ENCODE results near the gene ALKBH6. TPM values are rescaled to one million over a fixed set of nuclear protein-coding genes. Genes with fewer than 3 reads are reported as not detected.

Gene ALKBH6
- total RNA-seq, 1 donor from 2014 or later: 27.3 TPM

DNA sequence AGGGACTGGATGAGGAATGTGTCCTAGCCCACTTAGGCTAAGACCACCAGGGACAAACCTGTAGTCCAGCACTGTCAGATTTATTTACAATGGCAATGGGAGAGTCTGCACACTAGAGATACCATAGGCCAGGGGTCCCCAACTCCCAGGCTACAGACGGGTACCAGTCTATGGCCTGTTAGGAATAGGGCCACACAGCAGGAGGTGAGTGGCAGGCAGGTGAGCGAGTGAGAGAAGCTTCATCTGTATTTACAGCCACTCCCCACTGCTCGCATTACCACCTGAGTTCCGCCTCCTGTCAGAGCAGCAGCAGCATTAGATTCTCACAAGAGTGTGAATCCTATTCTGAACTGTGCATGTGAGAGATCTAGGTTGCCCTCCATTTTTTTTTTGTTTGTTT, 37.6 kb upstream of the ALKBH6 start:
- DNase-seq (ENCODE audit: low read depth) (no peak), FAIRE-seq (no peak)
- no peaks in the 10 kb centered on the region for H4K20me1 ChIP-seq (ENCODE audit: insufficient read depth, low read length)
- no peaks in the 10 kb centered on the region for H3K36me3 ChIP-seq (ENCODE audit: insufficient read depth, low read length)
- H3K9ac ChIP-seq (ENCODE audit: low read length): no peak overlapping the region
- H3K4me3 Mint-ChIP-seq (ENCODE audit: unreplicated experiment): peak overlapping the region; percentile 50
- H3K27ac Mint-ChIP-seq (ENCODE audit: unreplicated experiment): no peak overlapping the region
- TF ChIP-seq EZH2 (IDR thresholded peaks at IDR 0.05; ENCODE audit: insufficient read depth, low read length): no peak
- TF ChIP-seq, protein P1, sequence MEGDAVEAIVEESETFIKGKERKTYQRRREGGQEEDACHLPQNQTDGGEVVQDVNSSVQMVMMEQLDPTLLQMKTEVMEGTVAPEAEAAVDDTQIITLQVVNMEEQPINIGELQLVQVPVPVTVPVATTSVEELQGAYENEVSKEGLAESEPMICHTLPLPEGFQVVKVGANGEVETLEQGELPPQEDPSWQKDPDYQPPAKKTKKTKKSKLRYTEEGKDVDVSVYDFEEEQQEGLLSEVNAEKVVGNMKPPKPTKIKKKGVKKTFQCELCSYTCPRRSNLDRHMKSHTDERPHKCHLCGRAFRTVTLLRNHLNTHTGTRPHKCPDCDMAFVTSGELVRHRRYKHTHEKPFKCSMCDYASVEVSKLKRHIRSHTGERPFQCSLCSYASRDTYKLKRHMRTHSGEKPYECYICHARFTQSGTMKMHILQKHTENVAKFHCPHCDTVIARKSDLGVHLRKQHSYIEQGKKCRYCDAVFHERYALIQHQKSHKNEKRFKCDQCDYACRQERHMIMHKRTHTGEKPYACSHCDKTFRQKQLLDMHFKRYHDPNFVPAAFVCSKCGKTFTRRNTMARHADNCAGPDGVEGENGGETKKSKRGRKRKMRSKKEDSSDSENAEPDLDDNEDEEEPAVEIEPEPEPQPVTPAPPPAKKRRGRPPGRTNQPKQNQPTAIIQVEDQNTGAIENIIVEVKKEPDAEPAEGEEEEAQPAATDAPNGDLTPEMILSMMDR (IDR thresholded peaks at IDR 0.05; ENCODE audit: insufficient read depth, low read depth, low read length): no peak
- no peak overlapping the region for H3K4me3 ChIP-seq (ENCODE audit: insufficient read depth, low read depth, low read length)
- no peak overlapping the region for H3K4me2 ChIP-seq (ENCODE audit: low read length)
- H3K9me3 Mint-ChIP-seq (ENCODE audit: unreplicated experiment): no peaks in the 10 kb centered on the region
- H3K4me1 ChIP-seq (ENCODE audit: insufficient read depth, low read length): peaks cover 3% of the 10 kb centered on the region
- H3K27me3 Mint-ChIP-seq (ENCODE audit: low read depth, unreplicated experiment): no peaks in the 10 kb centered on the region
- no peak overlapping the region for H3K27ac ChIP-seq (ENCODE audit: low read depth, low read length)
- H3K4me1 Mint-ChIP-seq (ENCODE audit: low read depth, unreplicated experiment): no peaks in the 10 kb centered on the region
- no peaks in the 10 kb centered on the region for H3K9me3 ChIP-seq (ENCODE audit: insufficient read depth, low read depth, low read length)
- peaks cover 4% of the 10 kb centered on the region for H3K36me3 Mint-ChIP-seq (ENCODE audit: low read depth, unreplicated experiment)
- H3K27me3 ChIP-seq (ENCODE audit: insufficient read depth, low read length): no peaks in the 10 kb centered on the region
- H3K79me2 ChIP-seq (ENCODE audit: insufficient read depth, low read length): peaks cover 16% of the 10 kb centered on the region
- H2AFZ ChIP-seq (ENCODE audit: low read depth, low read length): no peak overlapping the region

DNA sequence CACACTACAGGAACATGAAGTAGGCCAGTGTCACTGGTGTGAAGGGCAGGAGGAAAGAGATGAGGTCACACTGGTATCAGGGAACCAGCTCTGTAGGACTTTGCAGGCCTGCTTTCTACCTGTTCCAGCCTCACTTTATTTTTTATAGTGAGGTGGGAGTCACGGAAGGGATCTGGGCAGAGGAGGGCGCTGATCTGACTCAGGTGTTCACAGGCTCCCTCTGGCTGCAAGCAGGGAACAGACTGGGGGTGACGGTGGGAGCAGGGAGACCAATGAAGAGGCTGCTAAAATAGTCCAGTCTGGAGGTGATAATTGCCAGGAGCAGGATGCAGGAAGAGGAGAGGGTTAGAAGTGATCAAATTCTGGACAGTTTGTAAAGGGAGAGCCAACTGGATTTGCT, 37.2 kb upstream of the ALKBH6 start:
- no peaks in the 10 kb centered on the region for H4K20me1 ChIP-seq (ENCODE audit: insufficient read depth, low read length)
- no peak overlapping the region for H3K4me3 Mint-ChIP-seq (ENCODE audit: unreplicated experiment)
- peaks cover 3% of the 10 kb centered on the region for H3K4me1 ChIP-seq (ENCODE audit: insufficient read depth, low read length)
- H3K4me3 ChIP-seq (ENCODE audit: insufficient read depth, low read depth, low read length): no peak overlapping the region
- peaks cover 12% of the 10 kb centered on the region for H3K79me2 ChIP-seq (ENCODE audit: insufficient read depth, low read length)
- no peak overlapping the region for H3K27ac Mint-ChIP-seq (ENCODE audit: unreplicated experiment)
- peaks cover 5% of the 10 kb centered on the region for H3K36me3 Mint-ChIP-seq (ENCODE audit: low read depth, unreplicated experiment)
- no peak overlapping the region for H3K27ac ChIP-seq (ENCODE audit: low read depth, low read length)
- TF ChIP-seq EZH2 (IDR thresholded peaks at IDR 0.05; ENCODE audit: insufficient read depth, low read length): no peak
- TF ChIP-seq, protein P1 (IDR thresholded peaks at IDR 0.05; ENCODE audit: insufficient read depth, low read depth, low read length): no peak
- no peaks in the 10 kb centered on the region for H3K27me3 Mint-ChIP-seq (ENCODE audit: low read depth, unreplicated experiment)
- no peaks in the 10 kb centered on the region for H3K36me3 ChIP-seq (ENCODE audit: insufficient read depth, low read length)
- no peak overlapping the region for H3K4me2 ChIP-seq (ENCODE audit: low read length)
- no peak overlapping the region for H2AFZ ChIP-seq (ENCODE audit: low read depth, low read length)
- DNase-seq (ENCODE audit: low read depth) (no peak), FAIRE-seq (no peak)
- H3K27me3 ChIP-seq (ENCODE audit: insufficient read depth, low read length): no peaks in the 10 kb centered on the region
- no peaks in the 10 kb centered on the region for H3K9me3 ChIP-seq (ENCODE audit: insufficient read depth, low read depth, low read length)
- no peaks in the 10 kb centered on the region for H3K4me1 Mint-ChIP-seq (ENCODE audit: low read depth, unreplicated experiment)
- H3K9me3 Mint-ChIP-seq (ENCODE audit: unreplicated experiment): no peaks in the 10 kb centered on the region
- H3K9ac ChIP-seq (ENCODE audit: low read length): no peak overlapping the region

DNA sequence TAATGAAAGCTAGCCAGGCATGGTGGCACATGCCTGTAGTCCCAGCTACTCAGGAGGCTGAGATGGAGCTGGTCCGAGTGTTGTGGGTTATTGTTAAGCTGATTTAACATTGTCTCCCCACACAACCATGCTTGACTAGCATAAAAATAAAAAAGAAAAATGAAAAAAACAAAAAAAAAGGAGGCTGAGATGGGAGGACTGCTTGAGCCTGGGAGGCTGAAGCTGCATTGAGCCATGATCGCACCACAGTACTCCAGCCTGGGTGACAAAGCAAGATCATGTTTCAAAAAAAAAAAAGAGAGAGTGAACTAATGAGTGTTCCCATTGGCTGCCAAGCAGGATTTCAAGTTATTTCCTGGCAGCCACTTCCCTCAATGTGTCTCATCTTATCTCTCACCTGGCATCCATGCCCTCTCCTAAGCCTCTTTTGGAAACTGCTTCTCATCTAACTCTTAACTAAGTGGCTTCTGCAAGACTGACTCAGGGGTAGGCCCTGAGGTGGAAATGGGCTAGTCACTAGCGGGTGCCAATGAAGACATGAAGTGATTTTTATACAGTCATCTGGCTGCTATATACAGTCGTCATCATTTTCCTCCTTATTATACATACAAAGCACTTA, 35.2 kb upstream of the ALKBH6 start:
- Mint-ChIP-seq H3K36me3 (ENCODE audit: low read depth, unreplicated experiment) (peaks cover 9% of the 10 kb centered on the region), H3K4me3 (ENCODE audit: unreplicated experiment) (no peak overlapping the region), H3K27me3 (ENCODE audit: low read depth, unreplicated experiment) (no peaks in the 10 kb centered on the region), H3K27ac (ENCODE audit: unreplicated experiment) (no peak overlapping the region), H3K4me1 (ENCODE audit: low read depth, unreplicated experiment) (no peaks in the 10 kb centered on the region), H3K9me3 (ENCODE audit: unreplicated experiment) (no peaks in the 10 kb centered on the region)
- Histone ChIP-seq H3K27ac (ENCODE audit: low read depth, low read length) (no peak overlapping the region), H3K36me3 (ENCODE audit: insufficient read depth, low read length) (no peaks in the 10 kb centered on the region), H3K4me3 (ENCODE audit: insufficient read depth, low read depth, low read length) (no peak overlapping the region), H4K20me1 (ENCODE audit: insufficient read depth, low read length) (no peaks in the 10 kb centered on the region), H3K4me1 (ENCODE audit: insufficient read depth, low read length) (peaks cover 3% of the 10 kb centered on the region), H3K27me3 (ENCODE audit: insufficient read depth, low read length) (no peaks in the 10 kb centered on the region), H3K9ac (ENCODE audit: low read length) (no peak overlapping the region), H2AFZ (ENCODE audit: low read depth, low read length) (no peak overlapping the region), H3K9me3 (ENCODE audit: insufficient read depth, low read depth, low read length) (no peaks in the 10 kb centered on the region), H3K79me2 (ENCODE audit: insufficient read depth, low read length) (no peaks in the 10 kb centered on the region), H3K4me2 (ENCODE audit: low read length) (no peak overlapping the region)
- DNase-seq (ENCODE audit: low read depth) (no peak), FAIRE-seq (no peak)
- TF ChIP-seq, protein P1 (IDR thresholded peaks at IDR 0.05; ENCODE audit: insufficient read depth, low read depth, low read length): no peak
- TF ChIP-seq EZH2 (IDR thresholded peaks at IDR 0.05; ENCODE audit: insufficient read depth, low read length): no peak

Measured in astrocyte (in vitro differentiated cells and primary cell).